GM21825 (cell line): Measurements from ENCODE around the gene RFX8.

Source experiments
- ATAC-seq: cut with Tn5 transposase; IDR thresholded peaks from one replicate; pipeline ENCODE4 v1.9.1; 2021; ENCODE audit warnings: mild to moderate bottlenecking, moderate library complexity; ENCODE audit not compliant: unreplicated experiment

The RFX8 gene

DNA sequence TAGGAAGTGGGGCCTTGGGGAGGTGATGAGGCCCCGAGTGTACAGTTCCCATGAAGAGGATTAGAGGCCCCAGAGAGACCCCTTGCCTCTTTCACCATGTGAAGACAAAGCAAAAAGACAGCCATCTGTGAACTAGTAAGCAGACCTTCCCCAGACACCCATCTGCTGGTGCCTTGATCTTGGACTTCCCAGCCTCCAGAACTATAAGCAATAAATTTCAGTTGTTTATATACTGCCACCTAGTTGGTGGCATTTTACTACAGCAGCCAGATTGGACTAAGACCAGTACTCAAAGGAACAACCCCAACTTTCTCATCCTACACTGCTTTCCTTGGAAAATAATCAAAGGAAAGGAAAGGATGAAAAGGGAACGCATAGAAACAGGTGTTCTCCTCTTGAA is 59.7 kb downstream of the RFX8 start:
- ATAC-seq = no peak

- no peak for ATAC-seq
Measured at GRCh38 chr2:101412092-101412694, 62.7 kb downstream of the RFX8 start.

GRCh38 chr2:101410746-101411145 is 64.2 kb downstream of the RFX8 start:
- no peak for ATAC-seq

- ATAC-seq = no peak
Measured at GRCh38 chr2:101410114-101410513, 64.8 kb downstream of the RFX8 start.

GRCh38 chr2:101409699-101410098 is 65.2 kb downstream of the RFX8 start:
- no peak for ATAC-seq

- no peak for ATAC-seq
Measured at GRCh38 chr2:101408925-101409324, 66.0 kb downstream of the RFX8 start.

GRCh38 chr2:101405351-101405899 is 69.5 kb downstream of the RFX8 start:
- ATAC-seq = no peak

- ATAC-seq = no peak
Measured at GRCh38 chr2:101403745-101404144, 71.2 kb downstream of the RFX8 start.

GRCh38 chr2:101402630-101403029 is 72.3 kb downstream of the RFX8 start:
- no peak for ATAC-seq

- no peak for ATAC-seq
Measured at GRCh38 chr2:101401906-101402305, 73.0 kb downstream of the RFX8 start.

- ATAC-seq = no peak
Measured at GRCh38 chr2:101401326-101401665, 73.6 kb downstream of the RFX8 start.

DNA sequence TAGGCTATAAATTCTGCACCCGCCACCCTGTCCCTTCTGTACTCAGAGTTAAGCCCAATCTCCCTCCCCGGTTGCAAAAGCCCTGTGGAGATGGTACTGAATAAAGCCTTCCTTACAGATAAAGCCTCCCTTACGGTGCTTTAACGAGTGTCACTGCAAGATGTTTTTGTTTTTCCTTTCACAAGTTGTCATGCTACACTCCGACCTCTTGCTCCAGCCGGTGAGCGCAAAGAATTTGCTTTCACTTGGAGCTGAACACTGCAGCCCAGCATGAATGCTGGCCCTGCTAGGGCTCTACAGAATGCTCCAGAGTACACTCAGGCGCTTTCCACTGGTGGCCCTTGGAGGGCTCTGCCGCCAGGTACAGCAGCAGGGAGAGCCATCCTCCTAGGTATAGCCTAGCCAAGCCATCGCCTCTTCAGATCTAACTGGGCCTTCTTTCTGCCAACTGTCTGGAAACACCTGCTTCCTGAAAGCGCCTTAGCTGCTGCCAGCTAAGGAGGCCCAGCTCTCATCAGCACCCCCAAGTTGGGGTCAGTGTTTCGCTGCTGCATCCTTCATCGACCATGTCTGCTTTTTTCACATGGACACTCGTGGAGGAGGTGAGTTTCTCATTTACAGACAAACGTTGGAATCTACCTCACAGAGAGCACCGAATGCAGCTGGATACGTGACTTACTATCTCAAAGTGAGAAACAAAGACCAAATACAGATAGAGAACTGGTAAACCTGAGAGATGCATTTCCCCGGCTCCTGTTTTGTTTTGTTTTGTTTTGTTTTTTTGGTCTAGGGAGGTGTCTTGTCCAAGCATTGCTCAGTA is 74.2 kb downstream of the RFX8 start:
- ATAC-seq = no peak

DNA sequence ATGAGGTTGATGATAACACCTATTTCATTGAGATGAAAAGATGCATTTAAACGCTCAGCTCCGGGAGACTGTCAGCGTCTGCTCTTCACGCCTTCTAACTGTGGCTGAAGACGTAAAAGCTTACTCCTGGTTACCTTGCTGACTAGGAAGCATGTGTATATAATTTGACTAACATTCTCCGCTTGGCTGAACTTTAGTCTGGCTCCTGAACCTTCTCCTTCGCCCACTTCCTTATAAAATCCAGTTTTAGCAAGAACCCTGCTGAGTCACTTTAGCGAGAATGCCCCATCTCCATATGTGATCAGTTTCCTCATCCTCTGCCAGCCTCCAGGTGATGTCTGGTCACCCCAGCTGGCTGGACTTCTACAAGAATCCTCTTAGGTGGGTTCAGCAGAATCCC is 74.9 kb downstream of the RFX8 start:
- no peak for ATAC-seq

- no peak for ATAC-seq
Measured at GRCh38 chr2:101399021-101399799, 75.7 kb downstream of the RFX8 start.

- no peak for ATAC-seq
Measured at GRCh38 chr2:101398116-101398821, 76.6 kb downstream of the RFX8 start.

GRCh38 chr2:101396316-101396717 is 78.6 kb downstream of the RFX8 start:
- no peak for ATAC-seq

GRCh38 chr2:101395545-101396315 is 79.2 kb downstream of the RFX8 start:
- ATAC-seq = no peak

GRCh38 chr2:101388232-101388631 is 86.7 kb downstream of the RFX8 start:
- no peak for ATAC-seq

DNA sequence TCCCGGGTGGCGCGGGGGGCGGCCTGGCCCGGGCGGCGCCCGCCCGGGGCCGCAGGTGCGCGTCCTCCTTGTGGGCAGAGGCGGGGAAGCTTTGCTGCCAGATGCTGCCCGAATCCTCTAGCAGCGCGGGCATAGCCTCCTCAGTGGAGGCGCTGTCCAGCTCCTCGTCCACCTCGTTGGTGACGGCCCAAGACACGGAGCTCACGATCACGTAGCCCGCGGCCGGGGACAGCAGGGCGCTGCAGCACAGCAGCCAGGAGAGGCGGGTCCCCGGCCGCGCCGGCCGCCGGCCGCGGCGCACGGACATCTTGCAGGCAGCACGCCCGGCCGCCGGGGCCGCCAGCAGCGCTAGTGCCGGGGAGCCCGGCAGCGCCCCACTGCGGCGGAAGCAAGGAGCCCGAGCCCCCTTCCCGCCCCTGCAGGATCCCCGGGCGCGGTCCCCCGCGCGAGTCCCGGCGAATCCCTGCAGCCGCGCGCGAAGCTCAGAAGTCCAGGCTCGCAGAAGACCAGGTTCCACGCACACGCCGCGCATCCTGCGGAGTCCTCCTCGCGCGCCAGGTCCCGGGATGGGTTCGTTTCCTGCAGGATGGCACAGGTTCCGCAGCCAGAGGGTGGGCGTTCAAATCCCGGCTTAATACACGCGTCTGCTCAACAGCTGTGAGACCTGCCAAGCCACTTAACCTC is 87.6 kb downstream of the RFX8 start, which contains the start of gene CREG2:
TSS of gene CREG2 (minus strand) at position 353 of the 684 bp plus-strand sequence. CDS start at position 307, 46 bp downstream.
- no peak for ATAC-seq
